Endothelial cell of umbilical vein (primary cell): ENCODE measurements around the gene DYNLL2. TPM values are rescaled to one million over a fixed set of nuclear protein-coding genes. Genes with fewer than 3 reads are reported as not detected.

Source experiments
- BruUV-seq: library from RNA; stranded (reverse); fragments of 400-500 nt; replicated peaks from 2 replicates; lab custom pipeline; 2021; lab: Mats Ljungman, UMichigan
- CTCF ChIA-PET: fragments of 300-600, 350-600 bp; sonication (Branson Sonifier 250); formaldehyde crosslinking; loops from one replicate; lab custom pipeline; 2021; ENCODE audit warnings: antibody characterized with exemption, inconsistent platforms; lab: Charles Lee
- POLR2A ChIA-PET: fragments of 300-600, 350-600 bp; sonication (Branson Sonifier 250); formaldehyde crosslinking; loops from one replicate; lab custom pipeline; 2021; ENCODE audit warnings: antibody characterized with exemption, inconsistent platforms; lab: Charles Lee
- DNase-seq: peaks from one replicate; pipeline ENCODE4 v3.0.0-alpha.2; 2011; ENCODE audit warnings: low read depth, low spot score
- FAIRE-seq: peaks from 2 replicates; lab custom pipeline; 2011; peaks lifted over from hg19 to GRCh38; lab: Jason Lieb, UNC
- H2AFZ ChIP-seq: 2 replicates; pipeline ENCODE4 v1.6.0; 2012; ENCODE audit warnings: low read depth, low read length, control low read depth, inconsistent platforms
- H3K27ac ChIP-seq: 2 replicates; pipeline ENCODE4 v1.5.1; 2011; ENCODE audit warnings: low read depth, mild to moderate bottlenecking, control low read depth, low read length, moderate library complexity; ENCODE audit not compliant: insufficient read depth
- H3K27me3 ChIP-seq, 2 experiments: 2 replicates each; pipeline versions ENCODE4 v1.6.0 to v1.6.1; 2011; ENCODE audit warnings: low read length in 2 of 2, mixed read lengths in 1 of 2; ENCODE audit not compliant: control insufficient read depth in 2 of 2, insufficient read depth in 2 of 2
- H3K36me3 ChIP-seq, 2 experiments: 2 replicates in 1 of 2; 3 replicates in 1 of 2; pipeline ENCODE4 v1.5.1; 2011; ENCODE audit warnings: low read length in 2 of 2, mild to moderate bottlenecking in 1 of 2, moderate library complexity in 1 of 2; ENCODE audit not compliant: control insufficient read depth in 2 of 2, insufficient read depth in 2 of 2; ENCODE audit errors: extremely low read depth in 1 of 2
- H3K4me1 ChIP-seq: 3 replicates; pipeline ENCODE4 v1.5.1; 2011; ENCODE audit warnings: mild to moderate bottlenecking, low read length; ENCODE audit not compliant: control insufficient read depth, insufficient read depth; ENCODE audit errors: extremely low read depth
- H3K4me2 ChIP-seq: 2 replicates; pipeline ENCODE4 v1.6.1; 2011; ENCODE audit warnings: low read length, control low read depth, mixed read lengths; ENCODE audit not compliant: insufficient read depth
- H3K4me3 ChIP-seq, 3 experiments: fragments of 200-600 bp in 1 of 3; sonication (generic), shearing (Covaris generic) in 1 of 3; replicated peaks in 1 of 3; 2 replicates each; pipeline ENCODE4 v1.5.1; 2011 to 2016; ENCODE audit warnings: control low read depth in 3 of 3, low read length in 3 of 3, mild to moderate bottlenecking in 2 of 3, inconsistent platforms in 1 of 3, low read depth in 1 of 3, moderate library complexity in 1 of 3; ENCODE audit not compliant: insufficient read depth in 1 of 3
- H3K79me2 ChIP-seq: 2 replicates; pipeline ENCODE4 v1.6.0; 2012; ENCODE audit warnings: low read length, inconsistent platforms; ENCODE audit not compliant: control insufficient read depth, insufficient read depth
- H3K9ac ChIP-seq: replicated peaks from 2 replicates; pipeline ENCODE3; 2011; ENCODE audit warnings: low read length, control low read depth; ENCODE audit not compliant: insufficient read depth; ENCODE audit errors: extremely low read depth
- H3K9me1 ChIP-seq: replicated peaks from 3 replicates; pipeline ENCODE4 v1.6.0; 2011; ENCODE audit warnings: mild to moderate bottlenecking, low read length; ENCODE audit not compliant: control insufficient read depth, insufficient read depth; ENCODE audit errors: extremely low read depth
- H3K9me3 ChIP-seq: replicated peaks from 2 replicates; pipeline ENCODE4 v1.5.1; 2012; ENCODE audit warnings: low read length, inconsistent platforms; ENCODE audit not compliant: control insufficient read depth, insufficient read depth
- H4K20me1 ChIP-seq: replicated peaks from 2 replicates; pipeline ENCODE3; 2011; ENCODE audit warnings: mild to moderate bottlenecking, low read length; ENCODE audit not compliant: control insufficient read depth, insufficient read depth; ENCODE audit errors: extremely low read depth
- CTCF ChIP-seq, 2 donors: IDR thresholded peaks; 1 replicate in 1 of 2; 2 replicates in 1 of 2; pipeline ENCODE4 v1.5.1; 2011; ENCODE audit warnings: low read length in 2 of 2, mild to moderate bottlenecking in 2 of 2, moderate library complexity in 2 of 2, control low read depth in 1 of 2, inconsistent platforms in 1 of 2, low read depth in 1 of 2; ENCODE audit not compliant: insufficient read depth in 1 of 2; ENCODE audit errors: extremely low read depth in 1 of 2
- EZH2 ChIP-seq: IDR thresholded peaks from 2 replicates; pipeline ENCODE4 v1.6.1; 2012; ENCODE audit warnings: borderline replicate concordance, low read depth, mild to moderate bottlenecking, moderate library complexity, low read length, inconsistent platforms; ENCODE audit not compliant: severe bottlenecking
- FOS ChIP-seq: IDR thresholded peaks from 2 replicates; pipeline ENCODE4 v1.6.1; 2011; ENCODE audit warnings: mild to moderate bottlenecking, low read length, moderate library complexity, borderline replicate concordance; ENCODE audit not compliant: insufficient read depth
- GATA2 ChIP-seq: IDR thresholded peaks from 2 replicates; pipeline ENCODE4 v1.7.0; 2011; ENCODE audit warnings: low read depth, mild to moderate bottlenecking, moderate library complexity, mixed read lengths, low read length; ENCODE audit not compliant: insufficient read length, insufficient read depth
- MAX ChIP-seq: IDR thresholded peaks from 2 replicates; pipeline ENCODE4 v1.6.1; 2011; ENCODE audit not compliant: insufficient read depth, insufficient read length
- POLR2A ChIP-seq: IDR thresholded peaks from 2 replicates; pipeline ENCODE4 v1.6.1; 2012; ENCODE audit warnings: low read depth, mild to moderate bottlenecking, control low read depth, low read length
- POLR2AphosphoS5 ChIP-seq: IDR thresholded peaks from 2 replicates; pipeline ENCODE4 v1.6.1; 2012; ENCODE audit warnings: low read depth, mild to moderate bottlenecking, control low read depth, low read length, moderate library complexity; ENCODE audit not compliant: insufficient read depth
- dilution Hi-C: fragments of 300-500 bp; cut with MboI; formaldehyde crosslinking; loops from one replicate; pipeline ENCODE4 v1.15.0; 2019; ENCODE audit warnings: low sequenced_read_pairs; ENCODE audit not compliant: extremely low pct_ligation_motif_present
- intact Hi-C: fragments of 100-400 bp; cut with micrococcal nuclease; formaldehyde crosslinking; loops from one replicate; pipeline ENCODE4 v1.10.0; 2022
- polyA plus RNA-seq, 4 experiments: library from polyadenylated mRNA; depleted of rRNA in 3 of 4; stranded (reverse) in 3 of 4; unstranded in 1 of 4; fragments of >200 nt; gene quantifications; 2 replicates each; pipeline versions ENCODE4 v1.2.1 to v1.2.3, GENCODE V29; 2011 to 2012; ENCODE audit warnings: missing spikeins in 1 of 4
- total RNA-seq: library from RNA; stranded (reverse); gene quantifications from 2 replicates; pipeline ENCODE4 v1.2.3, GENCODE V29; 2021

DYNLL2 gene
- total and polyA plus RNA-seq, 2 donors (not counting 3 experiments of a cell fraction or from before 2014, with no cell fraction given) = 7.4 to 19.0 TPM

GRCh38 chr17:58059141-58059540, 24.1 kb upstream of the DYNLL2 start:
- no peaks in the 10 kb centered on the region for H3K36me3 ChIP-seq
- H3K4me2 ChIP-seq = no peak overlapping the region
- DNase-seq (no peak), FAIRE-seq (no peak)
- ChIA-PET CTCF (interaction anchor here (1.2 kb wide), 1 partner anchor 10 kb away, joined by 3 read pairs; no protein-coding TSS in a partner anchor), POLR2A (no interaction called here)
- no peaks in the 10 kb centered on the region for H3K4me1 ChIP-seq
- H3K9me1 ChIP-seq = no peaks in the 10 kb centered on the region
- H3K27me3 ChIP-seq = peaks cover 1 to 3% of the 10 kb centered on the region in 2 experiments
- H4K20me1 ChIP-seq = no peaks in the 10 kb centered on the region
- BruUV-seq = no TSS peak
- TF ChIP-seq POLR2AphosphoS5 = no peak
- TF ChIP-seq CTCF (IDR thresholded peaks at IDR 0.05; ENCODE audit: extremely low read depth in 1 of 2, insufficient read depth in 1 of 2, low read depth in 1 of 2, low read length in 2 of 2) = no peak
- TF ChIP-seq MAX = no peak
- TF ChIP-seq EZH2 = no peak
- no peak for TF ChIP-seq POLR2A
- no peak for TF ChIP-seq FOS
- no peak for TF ChIP-seq GATA2
- intact Hi-C loops (no loop called here), dilution Hi-C loops (no loop called here)
- no peak overlapping the region for H3K9ac ChIP-seq
- no peak overlapping the region for H3K4me3 ChIP-seq
- no peaks in the 10 kb centered on the region for H3K9me3 ChIP-seq
- H3K27ac ChIP-seq = no peak overlapping the region
- no peaks in the 10 kb centered on the region for H3K79me2 ChIP-seq
- no peak overlapping the region for H2AFZ ChIP-seq
